SK-N-SH (cell line): ENCODE results near the gene TXNRD2. TPM values are rescaled to one million over a fixed set of nuclear protein-coding genes. Genes with fewer than 3 reads are reported as not detected.

Experiments
- CTCF ChIA-PET: fragments of 300-600, 350-600 bp; formaldehyde crosslinking; extraction: SDS; loops from one replicate; lab custom pipeline; 2021; lab: Yijun Ruan, JAX
- POLR2A ChIA-PET: fragments of 350-600 bp; sonication (Branson Sonifier 250); formaldehyde crosslinking; extraction: SDS; loops from one replicate; lab custom pipeline; 2020; ENCODE audit warnings: antibody characterized with exemption, inconsistent platforms; lab: Yijun Ruan, JAX
- DNase-seq: peaks from one replicate; pipeline ENCODE4 v3.0.0; 2012
- H2AFZ ChIP-seq: fragments of 200-600 bp; sonication (generic); 2 replicates; pipeline ENCODE4 v1.8.1; 2016; ENCODE audit warnings: antibody characterized with exemption, mild to moderate bottlenecking, low read depth
- H3F3A ChIP-seq: fragments of 200-600 bp; sonication (generic); replicated peaks from 2 replicates; pipeline ENCODE3; 2016; ENCODE audit warnings: antibody characterized with exemption, mild to moderate bottlenecking; ENCODE audit not compliant: insufficient read depth
- H3K27ac ChIP-seq, 2 experiments: fragments of 200-500 bp in 1 of 2; fragments of 200-600 bp in 1 of 2; sonication (Bioruptor generic) in 1 of 2; sonication (generic), shearing (Covaris generic) in 1 of 2; 2 replicates each; pipeline versions ENCODE4 v1.5.1 to v1.6.1; 2014 to 2016; ENCODE audit warnings: low read depth in 2 of 2, inconsistent platforms in 1 of 2, low read length in 1 of 2, mild to moderate bottlenecking in 1 of 2, mixed read lengths in 1 of 2
- H3K27me3 ChIP-seq: fragments of 200-600 bp; sonication (generic), shearing (Covaris generic); 2 replicates; pipeline ENCODE4 v1.6.1; 2016; ENCODE audit warnings: mixed run types; ENCODE audit not compliant: insufficient read depth
- H3K36me3 ChIP-seq, 2 experiments: fragments of 200-500 bp in 1 of 2; fragments of 200-600 bp in 1 of 2; sonication (Bioruptor generic) in 1 of 2; sonication (generic) in 1 of 2; replicated peaks in 1 of 2; 2 replicates each; pipeline versions ENCODE3 to v1.5.1; 2014 to 2016; ENCODE audit warnings: low read length in 1 of 2, mild to moderate bottlenecking in 1 of 2; ENCODE audit not compliant: insufficient read depth in 2 of 2, control insufficient read depth in 1 of 2
- H3K4me1 ChIP-seq, 2 experiments: fragments of 200-500 bp in 1 of 2; fragments of 200-600 bp in 1 of 2; sonication (Bioruptor generic) in 1 of 2; sonication (generic), shearing (Covaris generic) in 1 of 2; 2 replicates each; pipeline versions ENCODE4 v1.5.1 to v1.6.1; 2014 to 2016; ENCODE audit warnings: low read depth in 1 of 2, low read length in 1 of 2, mixed run types in 1 of 2; ENCODE audit not compliant: insufficient read depth in 2 of 2, control insufficient read depth in 1 of 2
- H3K4me2 ChIP-seq: fragments of 200-600 bp; sonication (generic), shearing (Covaris generic); 2 replicates; pipeline ENCODE4 v1.6.1; 2017; ENCODE audit warnings: mixed run types
- H3K4me3 ChIP-seq, 2 experiments: fragments of 200-500 bp in 1 of 2; fragments of 200-600 bp in 1 of 2; sonication (Bioruptor generic) in 1 of 2; sonication (generic), shearing (Covaris generic) in 1 of 2; 2 replicates each; pipeline versions ENCODE4 v1.5.1 to v1.8.1; 2014 to 2016; ENCODE audit warnings: low read depth in 2 of 2, inconsistent platforms in 1 of 2, low read length in 1 of 2, mild to moderate bottlenecking in 1 of 2, mixed read lengths in 1 of 2, moderate library complexity in 1 of 2
- H3K79me2 ChIP-seq: fragments of 200-600 bp; sonication (generic); 2 replicates; pipeline ENCODE4 v1.8.1; 2017; ENCODE audit warnings: mild to moderate bottlenecking; ENCODE audit not compliant: insufficient read depth
- H3K9ac ChIP-seq: fragments of 200-600 bp; sonication (generic); 2 replicates; pipeline ENCODE4 v1.6.1; 2017; ENCODE audit warnings: mixed run types
- H3K9me2 ChIP-seq: fragments of 200-600 bp; sonication (generic); 2 replicates; pipeline ENCODE4 v1.6.1; 2017; ENCODE audit warnings: mixed run types
- H3K9me3 ChIP-seq: fragments of 200-600 bp; sonication (generic); 2 replicates; pipeline ENCODE4 v1.6.1; 2017; ENCODE audit warnings: mixed run types, mild to moderate bottlenecking, moderate library complexity
- H4K20me1 ChIP-seq: fragments of 200-600 bp; sonication (generic); 2 replicates; pipeline ENCODE4 v1.6.1; 2017; ENCODE audit warnings: mild to moderate bottlenecking, mixed run types; ENCODE audit not compliant: insufficient read depth
- CHD2 ChIP-seq: fragments of 150-350 bp; IDR thresholded peaks from 2 replicates; pipeline ENCODE4 v1.6.1; 2018; ENCODE audit warnings: low read length; ENCODE audit not compliant: partially characterized antibody
- ELF1 ChIP-seq: IDR thresholded peaks from 2 replicates; pipeline ENCODE4 v1.4.0; 2012
- EZH2phosphoT487 ChIP-seq: fragments of 200-600 bp; sonication (generic); IDR thresholded peaks from 2 replicates; pipeline ENCODE4 v1.6.1; 2017; ENCODE audit warnings: low read depth, mixed run types, mild to moderate bottlenecking, antibody characterized with exemption, moderate library complexity, borderline replicate concordance
- FOXJ3 ChIP-seq: sonication (generic); formaldehyde crosslinking; IDR thresholded peaks from 2 replicates; pipeline ENCODE4 v1.5.1; 2020; ENCODE audit warnings: mild to moderate bottlenecking, missing genetic modification reagents
- GABPA ChIP-seq: IDR thresholded peaks from 2 replicates; pipeline ENCODE4 v1.4.0; 2012; ENCODE audit warnings: low read depth, mild to moderate bottlenecking
- IRF3 ChIP-seq: fragments of 150-350 bp; IDR thresholded peaks from 2 replicates; pipeline ENCODE4 v1.6.1; 2016; ENCODE audit warnings: mild to moderate bottlenecking, low read depth, low read length
- MEF2A ChIP-seq: IDR thresholded peaks from 2 replicates; pipeline ENCODE4 v1.4.0; 2012; ENCODE audit warnings: low read depth, borderline replicate concordance
- NFIC ChIP-seq: IDR thresholded peaks from 2 replicates; pipeline ENCODE4 v1.4.0; 2012; ENCODE audit warnings: borderline replicate concordance
- NRF1 ChIP-seq: IDR thresholded peaks from 2 replicates; pipeline ENCODE4 v1.6.1; 2012; ENCODE audit warnings: low read depth, mild to moderate bottlenecking, low read length
- RAD21 ChIP-seq: IDR thresholded peaks from 2 replicates; pipeline ENCODE4 v1.6.1; 2012; ENCODE audit warnings: mild to moderate bottlenecking, low read length
- RFX5 ChIP-seq: IDR thresholded peaks from 2 replicates; pipeline ENCODE4 v1.6.1; 2012; ENCODE audit warnings: mild to moderate bottlenecking, improper control_type of control experiment, low read length
- RXRA ChIP-seq: IDR thresholded peaks from 2 replicates; pipeline ENCODE4 v1.4.0; 2012; ENCODE audit warnings: low read depth, mild to moderate bottlenecking, borderline replicate concordance
- SIN3A ChIP-seq: IDR thresholded peaks from 2 replicates; pipeline ENCODE4 v1.6.1; 2012; ENCODE audit warnings: low read depth, mild to moderate bottlenecking, low read length, moderate library complexity, borderline replicate concordance
- TAF1 ChIP-seq: IDR thresholded peaks from 2 replicates; pipeline ENCODE4 v1.6.1; 2012; ENCODE audit warnings: low read depth, mild to moderate bottlenecking, low read length, moderate library complexity, borderline replicate concordance
- USF1 ChIP-seq: IDR thresholded peaks from 2 replicates; pipeline ENCODE4 v1.4.0; 2012; ENCODE audit warnings: low read depth, borderline replicate concordance
- ZBTB33 ChIP-seq: IDR thresholded peaks from 2 replicates; pipeline ENCODE4 v1.4.0; 2012; ENCODE audit warnings: low read depth, borderline replicate concordance
- WGBS: methylation state at CpG from one replicate; pipeline ENCODE4 v1.1.6; 2017; ENCODE audit warnings: low lambda C conversion rate; 5-methylcytosine and 5-hydroxymethylcytosine counted together
- polyA plus RNA-seq, 3 experiments: library from polyadenylated mRNA; depleted of rRNA; stranded (reverse); fragments of >200 nt; gene quantifications; 2 replicates each; pipeline ENCODE4 v1.2.3, GENCODE V29; 2012

Gene TXNRD2
- polyA plus RNA-seq, 1 of the 3 experiments (the other 2 are of a cell fraction) = 34.7 TPM

GRCh38 chr22:19916006-19916405, 25.6 kb downstream of the TXNRD2 start:
- H3K79me2 ChIP-seq = no peaks in the 10 kb centered on the region
- H3K4me3 ChIP-seq = no peak overlapping the region
- no peaks in the 10 kb centered on the region for H3K4me1 ChIP-seq
- TF ChIP-seq CHD2 = no peak
- no peak overlapping the region for H3K27ac ChIP-seq
- H4K20me1 ChIP-seq = no peaks in the 10 kb centered on the region
- 93% methylated on average over 6 of the region's 9 CpGs for WGBS
- H2AFZ ChIP-seq = no peak overlapping the region
- peaks cover 14 to 41% of the 10 kb centered on the region in 2 experiments for H3K36me3 ChIP-seq
- ChIA-PET CTCF (interaction anchor here (1.4 to 11.4 kb wide), 2 partner anchors 32 to 185 kb away, joined by 3 to 297 read pairs; no protein-coding TSS in a partner anchor), POLR2A (interaction anchor here (0.7 kb wide), 1 partner anchor 48 kb away, joined by 3 read pairs; no protein-coding TSS in a partner anchor)
- H3F3A ChIP-seq = no peaks in the 10 kb centered on the region
- no peaks in the 10 kb centered on the region for H3K9me2 ChIP-seq
- no peaks in the 10 kb centered on the region for H3K27me3 ChIP-seq
- no peak overlapping the region for H3K9ac ChIP-seq
- H3K4me2 ChIP-seq = no peak overlapping the region
- no peaks in the 10 kb centered on the region for H3K9me3 ChIP-seq
- no peak for DNase-seq

GRCh38 chr22:19915287-19915954, 26.2 kb downstream of the TXNRD2 start:
- DNase-seq = no peak
- POLR2A ChIA-PET = no interaction called here
- Histone ChIP-seq H2AFZ (no peak overlapping the region), H3K4me1 (no peaks in the 10 kb centered on the region), H3K9ac (no peak overlapping the region), H3K27ac (no peak overlapping the region), H3K9me2 (no peaks in the 10 kb centered on the region), H3K4me3 (no peak overlapping the region), H4K20me1 (no peaks in the 10 kb centered on the region), H3K36me3 (peaks cover 14 to 41% of the 10 kb centered on the region in 2 experiments), H3F3A (no peaks in the 10 kb centered on the region), H3K4me2 (no peak overlapping the region), H3K27me3 (no peaks in the 10 kb centered on the region), H3K79me2 (no peaks in the 10 kb centered on the region), H3K9me3 (no peaks in the 10 kb centered on the region)
- no peak for TF ChIP-seq RXRA
- no peak for TF ChIP-seq USF1
- TF ChIP-seq GABPA = no peak
- TF ChIP-seq NRF1 = no peak
- TF ChIP-seq RFX5 = no peak
- TF ChIP-seq NFIC = no peak
- no peak for TF ChIP-seq ZBTB33
- no peak for TF ChIP-seq SIN3A
- no peak for TF ChIP-seq MEF2A
- TF ChIP-seq IRF3 = no peak
- no peak for TF ChIP-seq RAD21
- TF ChIP-seq TAF1 = no peak
- no peak for TF ChIP-seq EZH2phosphoT487
- no peak for TF ChIP-seq ELF1
- no peak for TF ChIP-seq FOXJ3 (CRISPR knock-in tag)
- CTCF ChIA-PET = interaction anchor here (1.4 to 11.4 kb wide), 2 partner anchors 33 to 185 kb away, joined by 3 to 297 read pairs; no protein-coding TSS in a partner anchor
- WGBS = 87% methylated on average over 9 of the region's 13 CpGs
